HG02759 (cell line): ENCODE data around the gene FOXJ3.

ENCODE experiments used
- ATAC-seq: cut with Tn5 transposase; IDR thresholded peaks from one replicate; pipeline ENCODE4 v1.9.1; 2021; ENCODE audit warnings: mild to moderate bottlenecking, moderate library complexity; ENCODE audit not compliant: unreplicated experiment

The FOXJ3 gene

DNA sequence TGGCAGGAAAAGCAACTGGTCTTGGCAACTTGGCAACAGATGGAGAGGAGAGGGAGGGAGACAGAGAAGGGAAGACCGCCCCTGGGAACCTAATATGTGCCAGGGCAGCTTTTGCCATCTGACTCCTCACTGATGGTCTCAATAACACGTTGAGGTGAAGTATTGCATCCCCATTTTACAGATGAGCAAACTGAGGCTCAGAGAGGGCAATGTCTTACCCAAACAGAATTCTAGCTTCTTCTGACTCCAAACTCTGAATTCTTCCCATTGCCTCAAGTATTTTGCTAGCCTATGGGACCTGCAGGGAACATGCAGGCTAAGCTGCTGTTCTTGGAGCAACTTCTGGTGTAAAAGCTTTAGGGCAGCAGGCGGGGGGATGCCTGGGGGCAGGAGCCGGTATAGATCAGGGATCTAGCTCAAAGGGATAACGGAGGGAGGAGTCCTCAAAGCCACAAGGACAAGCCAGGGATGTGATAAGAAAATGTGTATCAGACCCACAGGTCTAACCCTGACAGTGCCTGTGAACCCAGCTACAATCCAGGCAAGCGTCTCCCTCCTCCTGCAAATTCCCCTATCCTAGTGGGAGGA is 163.3 kb downstream of the FOXJ3 start:
- no peak for ATAC-seq

DNA sequence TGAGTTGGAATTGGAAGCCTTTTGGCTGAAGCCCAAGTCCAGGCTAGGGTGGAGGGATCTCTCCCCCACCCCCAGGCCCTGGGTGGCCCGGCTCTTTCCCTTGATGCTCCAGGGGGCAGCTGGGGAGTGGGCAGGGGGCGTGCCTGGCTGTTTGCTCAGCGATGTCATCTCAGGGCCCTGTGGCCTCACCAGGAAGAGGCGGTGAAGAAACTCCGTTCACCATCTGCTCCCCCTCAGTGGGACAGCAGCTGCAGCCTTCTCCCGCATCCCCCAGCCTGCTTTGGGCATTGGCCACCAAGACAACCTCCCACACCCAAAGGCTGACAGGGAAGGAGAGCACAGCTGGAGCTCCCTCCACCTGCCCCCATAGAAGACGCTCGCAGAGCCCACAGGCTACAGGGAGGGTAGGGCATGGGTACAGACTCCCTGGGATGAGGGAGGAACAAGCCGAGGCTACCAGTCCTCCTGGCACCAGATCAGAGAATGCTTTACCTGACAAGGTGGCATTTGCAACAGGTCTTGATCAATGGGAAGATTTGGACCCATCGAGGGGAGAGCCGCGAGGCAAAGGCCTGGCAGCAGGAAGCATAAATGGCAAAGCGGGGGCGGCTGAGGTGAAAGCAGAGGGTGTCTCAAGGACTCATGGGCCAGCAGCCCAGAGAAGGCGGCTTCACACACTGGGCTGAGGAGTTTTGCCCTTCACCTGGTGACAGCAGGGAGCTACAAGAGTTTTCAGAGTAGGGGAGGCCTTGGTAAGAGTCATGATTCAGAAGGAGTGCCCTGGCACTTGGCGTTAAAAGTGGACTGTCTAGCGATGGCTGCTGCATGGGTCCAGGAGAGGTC is 164.0 kb downstream of the FOXJ3 start:
- no peak for ATAC-seq

DNA sequence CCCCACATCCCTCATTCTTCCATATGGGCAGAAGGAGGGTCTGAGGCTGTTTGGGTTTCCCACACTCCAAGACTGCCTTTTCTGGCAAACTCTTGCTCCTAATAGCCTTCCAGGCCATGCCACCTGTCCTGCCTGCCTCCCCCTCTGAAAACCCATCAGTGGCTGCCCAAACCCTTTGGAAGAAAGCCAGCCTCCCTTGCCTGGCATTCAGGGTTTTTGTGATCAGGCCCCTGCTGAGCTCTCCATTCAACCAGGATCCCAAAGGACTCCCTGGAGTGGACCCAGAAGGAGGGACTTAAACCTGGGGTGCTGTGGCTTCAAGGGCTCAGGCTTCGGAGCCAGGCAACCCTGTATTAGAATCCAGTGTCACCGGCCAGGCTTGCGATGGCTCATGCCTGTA is 166.3 kb downstream of the FOXJ3 start:
- ATAC-seq, result no peak

DNA sequence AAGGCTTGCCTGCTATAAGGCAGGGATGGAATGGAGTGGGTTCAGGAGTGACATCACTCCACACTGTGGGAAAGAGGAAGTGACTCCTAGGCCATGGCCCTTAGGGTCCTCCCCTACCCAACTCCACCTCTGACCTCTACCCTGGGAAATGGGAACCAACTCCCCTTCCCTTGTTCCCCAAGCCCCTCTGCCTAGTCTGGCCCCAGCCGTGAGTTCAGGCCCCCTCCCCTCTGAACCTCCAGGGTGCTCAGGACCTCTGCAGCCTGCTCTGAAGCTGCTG is 166.7 kb downstream of the FOXJ3 start:
- no peak for ATAC-seq

DNA sequence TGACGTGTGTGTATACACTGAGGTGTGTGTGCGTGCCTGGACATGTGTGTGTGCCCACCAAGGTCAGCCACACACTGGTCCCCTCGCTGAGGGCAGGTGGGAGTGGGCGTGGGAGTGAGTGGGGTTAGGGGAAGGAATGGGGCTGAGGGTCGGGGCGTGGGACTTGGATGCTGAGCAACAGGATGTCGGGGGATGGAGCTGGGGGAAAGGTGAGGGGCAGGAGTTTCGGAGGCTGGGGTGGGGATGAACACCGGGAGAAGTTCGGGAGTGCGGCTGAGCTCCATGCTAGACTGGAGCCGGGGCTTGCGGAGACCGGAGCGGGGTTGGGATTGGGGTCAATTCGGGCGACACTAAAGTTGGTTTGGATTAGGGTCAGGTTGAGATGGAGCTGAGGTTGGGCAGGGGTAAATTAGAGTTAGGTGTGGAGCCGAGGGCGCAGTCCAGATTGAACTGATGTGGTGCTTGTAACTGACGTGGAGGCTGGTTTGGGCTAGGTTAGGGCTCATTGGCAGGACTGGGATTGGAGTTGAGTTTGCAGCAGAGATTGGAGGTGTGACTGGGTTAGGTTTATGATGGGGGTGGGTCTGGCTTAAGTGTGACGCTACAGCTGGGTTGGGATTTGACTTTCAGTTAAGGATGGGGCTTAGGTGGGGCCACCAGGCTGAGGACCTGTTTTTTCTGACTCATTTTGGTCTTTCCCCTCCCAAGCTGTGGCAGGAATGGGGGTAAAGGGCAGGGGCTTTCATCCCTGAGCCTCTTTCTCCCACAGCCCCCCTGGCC is 167.2 kb downstream of the FOXJ3 start:
- ATAC-seq, result no peak

DNA sequence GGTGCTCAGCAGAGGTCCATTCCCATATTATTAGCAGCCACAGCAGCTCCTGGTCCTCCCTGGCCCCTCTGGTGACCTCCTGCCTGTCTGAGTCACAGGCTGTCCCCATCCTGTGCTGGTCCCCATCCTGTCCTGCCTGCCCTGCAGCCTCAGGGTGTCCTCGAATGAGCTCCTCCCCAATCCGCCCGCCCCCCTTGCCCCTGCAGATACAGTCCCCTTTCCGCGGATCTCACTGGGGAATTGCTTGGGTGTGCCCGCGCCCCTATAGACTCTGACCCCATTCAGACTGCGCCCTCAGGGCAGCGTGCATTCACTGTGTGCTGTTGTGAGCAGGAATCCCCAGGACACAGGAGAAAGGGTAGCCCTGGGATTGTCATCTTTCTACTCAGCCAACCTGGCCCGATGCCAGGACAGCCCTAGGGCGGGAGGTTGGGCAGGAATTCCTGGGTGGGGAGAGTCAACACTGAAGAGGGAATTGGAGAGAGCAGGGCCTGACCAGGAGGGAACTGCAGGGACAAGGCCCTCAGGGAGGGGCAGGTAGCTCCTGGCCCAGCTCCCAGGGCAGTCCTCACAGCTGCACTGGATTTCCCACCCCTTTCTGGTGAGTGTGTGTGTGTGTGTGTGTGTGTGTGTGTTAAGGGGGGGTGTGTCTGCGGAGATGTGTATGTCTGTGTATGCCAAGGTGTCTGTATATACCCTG is 169.4 kb downstream of the FOXJ3 start:
- ATAC-seq, result no peak

DNA sequence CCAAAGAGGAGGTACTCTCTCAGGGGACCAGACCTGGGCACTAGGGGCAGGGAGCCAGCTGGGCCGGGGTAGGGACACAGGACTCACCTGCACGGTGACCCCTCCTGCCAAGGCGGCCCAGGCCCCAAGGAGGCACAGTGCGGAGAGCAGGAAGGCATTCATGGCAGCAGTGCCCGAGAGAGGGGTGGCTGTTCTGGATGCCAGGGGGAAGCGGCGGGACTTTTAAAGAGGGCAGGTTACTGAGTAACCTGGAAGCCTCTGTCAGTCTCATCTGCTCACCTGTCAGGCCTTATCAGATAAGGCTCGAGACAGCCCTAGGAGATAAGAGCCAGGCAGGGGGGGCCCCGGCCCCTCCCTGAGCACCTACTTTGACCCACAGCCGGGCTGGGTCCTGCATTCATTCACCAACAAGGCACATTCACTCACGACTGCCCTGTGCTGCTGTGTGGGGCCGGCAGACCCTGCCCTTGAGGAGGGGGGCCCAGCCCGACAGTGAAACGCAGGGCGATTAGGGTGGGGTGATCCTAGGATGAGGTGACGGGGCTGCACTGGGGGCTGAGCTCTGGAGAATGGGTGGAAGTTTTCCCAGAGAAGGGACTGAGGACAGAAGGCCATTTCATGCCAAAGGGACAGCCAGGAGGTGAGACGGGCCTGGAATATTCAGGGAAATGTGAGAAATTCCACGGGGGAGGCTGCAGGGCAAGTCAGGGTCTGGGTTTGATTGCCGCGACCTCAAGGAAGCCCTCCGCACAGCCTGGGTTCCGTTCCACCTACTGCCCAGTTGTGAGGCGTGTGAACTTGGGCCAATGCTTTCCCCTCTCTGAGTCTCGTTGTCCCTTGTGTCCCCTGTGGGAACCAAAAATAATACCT is 170.2 kb downstream of the FOXJ3 start, which contains the start of gene GUCA2A:
Gene GUCA2A, minus strand, starts transcription at position 195 of the 870 bp plus-strand sequence. Its CDS starts 33 bp downstream, at position 162.
- ATAC-seq, result no peak

DNA sequence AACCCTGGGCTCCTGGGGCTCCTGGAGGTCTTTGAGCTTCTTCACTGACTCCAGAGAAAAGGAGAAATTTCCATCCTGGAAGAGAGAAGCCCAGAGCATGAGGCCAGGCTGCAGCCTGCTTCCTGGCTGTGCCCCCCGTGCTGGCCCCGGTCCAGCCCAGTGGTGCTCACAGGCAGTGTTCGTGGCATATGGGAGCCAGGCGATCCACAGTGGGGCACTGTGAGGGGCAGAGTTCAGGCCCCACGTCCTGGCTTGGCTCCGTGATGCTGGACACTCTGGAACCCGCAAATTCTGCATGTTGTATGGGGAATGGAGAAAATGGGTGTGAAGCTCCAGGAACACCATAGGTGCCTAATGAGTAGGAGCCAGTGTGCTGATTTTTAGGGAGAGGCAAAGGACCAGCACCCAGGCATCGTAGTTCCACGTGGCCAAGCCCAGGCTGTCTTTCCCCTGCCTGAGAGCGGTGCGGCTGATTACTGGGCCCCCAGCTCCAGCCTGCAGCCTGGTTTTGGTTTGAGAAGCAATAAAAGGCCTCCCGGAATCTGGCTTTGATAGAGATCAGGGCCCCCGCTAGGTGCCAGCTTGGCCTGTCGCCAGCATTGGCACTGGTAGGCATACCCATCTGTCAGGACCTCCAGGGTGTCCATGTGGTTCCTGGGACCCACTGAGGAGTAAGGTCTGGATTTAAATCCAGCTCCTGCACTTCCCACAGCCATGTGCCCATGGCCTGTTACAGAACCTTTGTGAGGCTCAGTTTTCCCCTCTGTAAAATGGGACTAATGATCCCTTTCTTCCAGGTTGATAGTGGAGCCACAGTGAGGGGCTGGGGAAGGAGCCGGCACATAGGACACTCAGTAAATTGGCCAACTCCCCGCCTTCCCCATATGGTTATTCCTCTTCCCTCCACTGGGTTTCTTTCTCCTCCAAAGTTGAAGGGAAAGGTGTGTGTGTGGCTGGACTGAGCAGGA is 171.2 kb downstream of the FOXJ3 start:
- ATAC-seq, result no peak

DNA sequence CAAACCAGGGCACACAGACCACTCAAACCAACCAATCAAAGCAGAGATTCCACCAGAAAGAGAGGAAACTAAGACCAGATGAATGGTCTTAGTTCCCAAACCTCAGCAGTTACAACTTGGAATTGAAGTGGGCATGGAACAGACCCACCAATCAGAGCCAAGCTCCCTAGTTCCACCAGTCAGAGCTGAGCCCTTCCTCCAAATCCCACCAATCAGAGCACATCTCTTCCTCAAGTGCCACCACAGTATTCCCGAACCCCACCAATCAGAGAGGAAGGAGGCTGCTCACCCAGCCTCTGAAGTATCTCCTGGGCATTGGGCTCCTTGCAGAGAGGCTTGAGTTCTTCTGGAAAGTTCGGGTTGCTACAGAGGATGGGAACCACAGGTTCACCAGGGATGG is 171.9 kb downstream of the FOXJ3 start:
- no peak for ATAC-seq

DNA sequence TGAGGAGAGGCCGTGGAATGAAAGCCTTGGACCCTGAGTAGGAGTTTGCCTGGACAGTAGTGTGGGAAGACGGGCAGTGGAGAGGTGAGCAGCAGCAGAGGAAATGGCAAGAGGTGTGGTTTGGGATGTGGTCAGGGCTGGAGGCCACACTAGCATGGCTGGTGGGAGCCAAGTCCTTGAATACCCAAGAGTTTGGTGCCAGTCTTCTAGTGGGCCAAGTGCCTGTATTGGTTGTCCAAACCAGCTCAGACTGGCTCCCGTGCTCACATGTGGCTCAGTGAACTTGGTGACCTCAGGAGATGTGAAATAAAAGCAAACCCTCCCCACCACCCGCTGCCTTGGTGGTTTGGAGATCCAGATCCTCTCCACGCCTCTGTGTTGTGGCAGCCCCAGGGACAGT is 172.9 kb downstream of the FOXJ3 start:
- ATAC-seq, result no peak

DNA sequence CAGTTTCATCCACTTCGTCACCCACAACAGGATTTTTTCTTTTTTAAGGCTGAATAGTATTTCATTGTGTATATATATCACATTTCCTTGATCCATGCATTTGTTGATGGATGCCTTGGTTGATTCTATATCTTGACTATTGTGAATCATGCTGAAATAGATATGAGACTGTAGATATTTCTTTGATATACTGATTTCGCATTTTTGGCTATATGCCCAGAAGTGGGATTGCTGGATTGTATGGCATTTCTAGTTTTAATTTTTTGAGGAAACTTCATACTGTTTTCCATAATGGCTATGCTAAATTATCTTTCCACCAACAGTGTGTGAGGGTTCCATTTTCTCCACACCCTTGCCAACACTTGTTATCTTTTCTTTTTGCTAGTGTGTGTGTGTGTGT is 176.8 kb downstream of the FOXJ3 start:
- ATAC-seq, result no peak

DNA sequence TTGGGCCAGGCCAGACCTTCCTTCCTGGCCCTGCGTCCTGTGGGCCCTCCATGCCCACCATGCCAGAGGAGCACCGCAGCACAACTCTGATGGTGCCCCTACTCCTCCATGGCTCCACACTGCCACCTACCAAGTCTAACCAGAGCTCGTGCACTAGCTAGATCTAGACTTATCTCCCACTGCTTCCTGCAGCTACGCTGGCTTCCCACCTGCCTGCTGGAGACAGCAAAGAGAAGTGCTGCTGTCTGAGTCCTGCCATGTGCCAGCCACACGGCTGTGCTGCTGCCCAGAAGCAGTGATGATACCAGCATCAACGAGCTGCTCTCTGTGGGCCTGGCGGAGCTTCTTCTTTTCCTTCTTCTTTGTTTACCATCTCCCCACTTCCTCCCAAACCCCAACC is 177.4 kb downstream of the FOXJ3 start:
- ATAC-seq, result no peak

DNA sequence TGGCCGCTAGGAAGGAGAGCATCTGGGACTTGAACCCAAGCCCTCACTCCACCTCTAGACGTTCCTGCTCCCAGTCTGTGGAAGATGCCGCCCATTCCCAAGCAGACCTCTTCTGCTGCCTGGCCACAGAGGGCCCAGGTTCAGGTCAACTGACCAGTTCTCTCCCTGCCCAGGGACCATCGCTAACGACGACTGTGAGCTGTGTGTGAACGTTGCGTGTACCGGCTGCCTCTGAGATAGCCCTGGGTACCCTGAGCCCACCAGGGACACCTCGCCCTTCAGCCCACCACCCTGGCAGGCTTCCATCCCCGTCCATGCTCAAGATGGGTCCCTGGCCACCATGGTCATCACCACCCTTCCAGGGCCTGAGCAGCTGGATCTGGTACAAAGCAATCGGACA is 179.7 kb downstream of the FOXJ3 start:
- no peak for ATAC-seq

DNA sequence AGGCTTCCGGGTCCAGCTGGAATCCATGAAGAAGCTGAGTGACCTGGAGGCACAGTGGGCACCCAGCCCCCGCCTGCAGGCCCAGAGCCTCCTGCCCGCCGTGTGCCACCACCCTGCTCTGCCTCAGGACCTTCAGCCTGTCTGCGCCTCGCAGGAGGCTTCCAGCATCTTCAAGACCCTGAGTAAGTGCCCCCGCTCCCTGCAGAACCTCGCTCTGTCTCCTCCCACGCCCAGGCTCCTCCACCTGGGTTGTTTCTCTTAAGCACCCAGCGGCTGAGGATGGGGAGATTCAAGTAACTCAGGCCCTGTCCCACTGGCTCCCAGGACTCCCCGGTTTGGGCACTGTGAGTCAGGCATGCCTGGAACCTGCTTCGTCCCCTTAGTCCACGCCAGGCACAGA is 180.3 kb downstream of the FOXJ3 start:
- no peak for ATAC-seq

DNA sequence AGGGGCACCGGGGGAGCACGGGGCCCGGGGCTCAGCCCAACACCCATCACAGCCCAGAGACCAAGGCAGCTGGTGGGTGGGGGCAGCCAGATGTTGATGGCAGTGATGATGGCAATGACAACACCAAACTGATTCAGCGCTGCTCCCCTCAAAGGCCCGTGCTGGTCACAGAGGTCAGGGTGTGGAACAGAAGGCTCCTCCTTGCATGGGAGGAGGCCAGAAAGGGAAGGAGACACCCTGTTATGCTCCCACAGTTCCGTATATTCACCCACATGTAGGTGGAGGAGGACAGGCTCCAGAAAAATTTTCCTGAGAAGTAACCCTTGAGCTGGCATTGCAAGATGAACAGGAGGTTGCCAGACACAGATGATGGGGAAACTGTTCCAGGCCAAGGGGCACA is 181.4 kb downstream of the FOXJ3 start:
- ATAC-seq, result no peak

DNA sequence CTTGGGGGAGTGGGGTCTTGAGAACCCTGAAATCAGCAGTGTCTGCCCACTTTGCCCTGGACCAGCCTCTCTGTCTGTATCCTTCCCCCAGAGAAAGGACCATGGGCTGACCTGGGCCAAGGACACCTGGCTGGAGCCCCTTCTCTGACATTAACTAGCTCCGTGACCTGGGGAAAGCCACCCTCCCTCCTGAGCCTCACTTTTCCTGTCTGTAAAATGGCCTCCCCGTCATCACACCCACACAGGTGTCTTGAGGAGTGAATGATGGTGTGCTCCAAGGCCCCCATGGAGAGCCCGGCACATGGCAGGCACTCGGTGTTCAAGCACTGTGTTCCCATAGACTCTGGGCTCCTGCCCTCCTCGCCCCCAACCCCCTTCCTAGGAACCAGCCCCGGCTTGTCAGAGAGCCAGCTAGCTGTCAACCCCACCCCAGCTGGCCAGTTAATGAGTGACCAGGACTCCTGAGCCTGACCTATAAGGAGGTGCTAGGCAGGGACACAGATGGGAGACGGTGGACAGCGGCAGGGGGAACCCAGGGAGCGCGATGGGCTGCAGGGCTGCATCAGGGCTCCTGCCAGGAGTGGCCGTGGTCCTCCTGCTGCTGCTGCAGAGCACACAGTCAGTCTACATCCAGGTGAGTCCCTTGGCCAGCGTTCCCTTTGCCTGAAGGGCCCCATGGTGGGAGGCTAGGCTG is 182.0 kb downstream of the FOXJ3 start, which contains the start of gene GUCA2B:
Gene GUCA2B, plus strand, starts transcription at position 504 of the 694 bp plus-strand sequence. Its CDS starts 41 bp downstream, at position 545.
- ATAC-seq, result no peak

DNA sequence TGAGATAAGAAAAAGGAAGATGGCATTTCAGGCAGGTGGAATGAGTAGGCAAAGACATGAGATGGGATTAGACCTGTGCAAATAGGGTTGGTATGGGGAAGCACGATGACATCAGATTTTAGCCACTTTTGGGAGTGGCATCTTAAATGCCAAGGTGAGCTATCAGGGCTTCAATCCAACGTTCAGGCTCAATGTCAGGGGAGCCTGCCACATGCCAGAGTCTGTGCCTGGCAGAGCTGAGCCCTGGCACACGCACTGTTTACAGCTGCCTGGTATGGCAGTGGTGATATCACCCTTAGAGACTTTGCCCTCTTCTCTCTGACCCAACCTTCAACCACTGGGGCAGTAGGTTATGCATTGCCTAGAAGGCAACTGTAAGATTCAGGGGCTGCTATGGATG is 182.9 kb downstream of the FOXJ3 start:
- ATAC-seq, result no peak

DNA sequence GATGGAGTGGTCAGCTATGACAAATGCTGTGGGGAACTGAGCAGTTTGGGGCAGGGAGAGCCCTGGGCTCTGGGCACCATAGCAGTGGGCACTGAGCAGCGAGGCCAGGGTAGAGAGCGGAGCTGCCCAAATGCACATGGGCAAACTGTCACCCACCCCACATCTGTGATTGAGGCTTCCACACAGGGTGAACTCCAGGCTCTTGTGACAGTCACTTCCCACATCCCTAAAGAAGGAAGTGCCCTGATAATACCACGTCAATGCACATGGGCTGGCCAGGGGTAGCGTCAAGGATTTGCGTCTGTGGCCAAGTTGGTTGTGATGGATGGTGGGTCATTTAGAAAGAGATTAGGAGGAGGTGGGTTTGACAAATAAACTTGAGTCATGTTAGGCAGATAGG is 184.4 kb downstream of the FOXJ3 start:
- no peak for ATAC-seq

DNA sequence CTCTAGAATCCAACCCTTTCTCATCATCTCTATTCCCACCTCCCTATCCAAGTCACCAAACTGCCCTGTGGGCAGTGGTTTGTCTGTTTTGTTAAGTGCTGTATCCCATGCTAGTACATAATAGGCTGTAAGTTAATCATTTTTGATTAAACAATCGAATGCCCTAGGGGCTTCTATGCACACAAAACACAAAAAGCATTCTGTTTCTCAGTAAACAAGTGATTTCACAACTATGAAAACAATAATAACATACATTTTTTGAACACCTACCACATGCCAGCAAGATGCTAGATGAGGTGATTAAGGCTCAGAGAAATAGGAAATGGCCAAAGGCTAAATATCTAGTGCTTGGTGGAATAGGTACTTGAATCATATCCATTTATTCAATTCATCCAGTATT is 186.9 kb downstream of the FOXJ3 start:
- no peak for ATAC-seq
